Measurements from ENCODE around the gene EMB. TPM values are rescaled to one million over a fixed set of nuclear protein-coding genes. Genes with fewer than 3 reads are reported as not detected.

The EMB gene
- total and polyA plus RNA-seq, 2 of the 4 experiments (the other 2 are of a cell fraction): 1.2 to 1.4 TPM

DNA sequence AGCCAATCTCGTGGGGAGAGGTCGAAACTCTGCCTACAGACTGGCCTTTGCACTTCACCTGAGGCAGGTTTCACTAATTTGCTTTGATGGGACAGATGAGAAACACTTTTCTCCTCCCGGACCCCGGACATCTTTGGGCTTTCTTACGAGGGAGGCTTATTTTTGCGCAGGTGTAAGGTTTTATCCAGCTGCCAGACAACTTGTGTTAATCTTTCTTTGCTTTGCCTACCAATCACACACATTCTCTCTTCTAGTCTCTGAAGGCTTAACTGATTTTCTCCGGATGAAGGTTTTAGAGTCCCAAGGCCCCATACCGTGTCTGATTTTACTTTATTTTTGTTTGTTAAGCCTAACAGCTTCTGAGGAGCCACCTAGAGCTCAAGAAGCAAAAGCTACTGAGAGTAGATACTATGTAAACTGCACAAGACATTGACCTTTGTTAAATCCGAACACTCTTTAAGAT, 436 bp upstream of the EMB start:
- POLR2A ChIA-PET (ENCODE audit: unreplicated experiment): no interaction called here
- Histone ChIP-seq H3K23ac (ENCODE audit: low read depth, low read length) (no peak overlapping the region), H3K9ac (ENCODE audit: low read depth, low read length) (no peak overlapping the region), H2BK120ac (ENCODE audit: low read depth, low read length) (no peak overlapping the region), H2BK5ac (ENCODE audit: low read depth, low read length, poor library complexity, severe bottlenecking) (no peak overlapping the region), H3K56ac (ENCODE audit: extremely low read depth, insufficient read depth, low read length) (no peak overlapping the region), H3K14ac (replicated peaks; ENCODE audit: low read depth, low read length) (no peak overlapping the region), H4K5ac (ENCODE audit: low read depth, low read length) (no peak overlapping the region), H4K20me1 (ENCODE audit: insufficient read depth, low read length) (no peaks in the 10 kb centered on the region), H3K4me2 (ENCODE audit: low read depth, low read length) (peak overlapping the region; percentile 50; the same call in 1 of the 2 replicates), H3K27ac (ENCODE audit: insufficient read depth, low read length) (no peak overlapping the region), H3K18ac (ENCODE audit: low read depth, low read length) (no peak overlapping the region), H2AFZ (replicated peaks; ENCODE audit: low read length, poor library complexity) (peak overlapping the region; percentile 39), H3K36me3 (ENCODE audit: control insufficient read depth, insufficient read depth, low read length) (no peaks in the 10 kb centered on the region), H2AK5ac (ENCODE audit: low read depth, low read length) (no peak overlapping the region), H4K91ac (ENCODE audit: insufficient read depth, low read depth, low read length) (no peak overlapping the region), H3K79me1 (ENCODE audit: low read depth in 1 of 2, low read length in 2 of 2) (no peaks in the 10 kb centered on the region), H3K9me1 (ENCODE audit: insufficient read depth, low read length) (no peaks in the 10 kb centered on the region), H3K4ac (ENCODE audit: low read depth, low read length) (no peak overlapping the region), H3K4me1 (ENCODE audit: control insufficient read depth, insufficient read depth, low read length) (no peaks in the 10 kb centered on the region), H3K9me3 (ENCODE audit: control insufficient read depth, insufficient read depth, low read length) (no peaks in the 10 kb centered on the region), H2BK15ac (ENCODE audit: low read depth, low read length) (no peak overlapping the region), H3K27me3 (ENCODE audit: control insufficient read depth, insufficient read depth, low read length) (no peaks in the 10 kb centered on the region), H2AK9ac (replicated peaks; ENCODE audit: low read depth, low read length, poor library complexity) (no peak overlapping the region), H4K8ac (ENCODE audit: low read depth in 2 of 2, low read length in 2 of 2) (no peak overlapping the region), H2BK20ac (ENCODE audit: low read depth, low read length) (no peak overlapping the region), H3K4me3 (ENCODE audit: insufficient read depth, low read depth, low read length) (no peak overlapping the region)
- DNase-seq (no peak), ATAC-seq (ENCODE audit: low read depth) (no peak)
- BruUV-seq (replicated peaks): no TSS peak
- intact Hi-C loops (cut with micrococcal nuclease) (no loop called here), dilution Hi-C loops (cut with HindIII; ENCODE audit: low sequenced_read_pairs, unreplicated experiment) (no loop called here), in situ Hi-C loops (cut with MboI; ENCODE audit: low sequenced_read_pairs) (no loop called here)
- TF ChIP-seq POLR2A (IDR thresholded peaks at IDR 0.05; ENCODE audit: low read depth, low read length) (no peak), CHD1 (IDR thresholded peaks at IDR 0.05; ENCODE audit: low read depth, low read length) (no peak), RFX5 (IDR thresholded peaks at IDR 0.05; ENCODE audit: low read depth, low read length) (no peak), SMC3 (IDR thresholded peaks at IDR 0.05; ENCODE audit: low read depth, low read length) (no peak), CEBPB (IDR thresholded peaks at IDR 0.05; ENCODE audit: low read depth, low read length) (no peak), FOS (IDR thresholded peaks at IDR 0.05; ENCODE audit: low read depth, low read length) (no peak), NFE2L2 (IDR thresholded peaks at IDR 0.05; ENCODE audit: low read depth, low read length) (no peak), MAZ (IDR thresholded peaks at IDR 0.05; ENCODE audit: borderline replicate concordance, low read depth, low read length) (no peak), BHLHE40 (IDR thresholded peaks at IDR 0.05; ENCODE audit: low read depth, low read length) (no peak), MXI1 (IDR thresholded peaks at IDR 0.05; ENCODE audit: borderline replicate concordance, low read depth, low read length) (no peak), RCOR1 (IDR thresholded peaks at IDR 0.05; ENCODE audit: insufficient replicate concordance, low read length) (no peak), MAFK (IDR thresholded peaks at IDR 0.05; ENCODE audit: low read depth, low read length) (no peak), RAD21 (IDR thresholded peaks at IDR 0.05; ENCODE audit: low read length) (no peak)
- TF ChIP-seq, protein P1, sequence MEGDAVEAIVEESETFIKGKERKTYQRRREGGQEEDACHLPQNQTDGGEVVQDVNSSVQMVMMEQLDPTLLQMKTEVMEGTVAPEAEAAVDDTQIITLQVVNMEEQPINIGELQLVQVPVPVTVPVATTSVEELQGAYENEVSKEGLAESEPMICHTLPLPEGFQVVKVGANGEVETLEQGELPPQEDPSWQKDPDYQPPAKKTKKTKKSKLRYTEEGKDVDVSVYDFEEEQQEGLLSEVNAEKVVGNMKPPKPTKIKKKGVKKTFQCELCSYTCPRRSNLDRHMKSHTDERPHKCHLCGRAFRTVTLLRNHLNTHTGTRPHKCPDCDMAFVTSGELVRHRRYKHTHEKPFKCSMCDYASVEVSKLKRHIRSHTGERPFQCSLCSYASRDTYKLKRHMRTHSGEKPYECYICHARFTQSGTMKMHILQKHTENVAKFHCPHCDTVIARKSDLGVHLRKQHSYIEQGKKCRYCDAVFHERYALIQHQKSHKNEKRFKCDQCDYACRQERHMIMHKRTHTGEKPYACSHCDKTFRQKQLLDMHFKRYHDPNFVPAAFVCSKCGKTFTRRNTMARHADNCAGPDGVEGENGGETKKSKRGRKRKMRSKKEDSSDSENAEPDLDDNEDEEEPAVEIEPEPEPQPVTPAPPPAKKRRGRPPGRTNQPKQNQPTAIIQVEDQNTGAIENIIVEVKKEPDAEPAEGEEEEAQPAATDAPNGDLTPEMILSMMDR (conservative IDR thresholded peaks at IDR 0.05; ENCODE audit: low read depth, low read length): no peak
- TF ChIP-seq, protein P2, sequence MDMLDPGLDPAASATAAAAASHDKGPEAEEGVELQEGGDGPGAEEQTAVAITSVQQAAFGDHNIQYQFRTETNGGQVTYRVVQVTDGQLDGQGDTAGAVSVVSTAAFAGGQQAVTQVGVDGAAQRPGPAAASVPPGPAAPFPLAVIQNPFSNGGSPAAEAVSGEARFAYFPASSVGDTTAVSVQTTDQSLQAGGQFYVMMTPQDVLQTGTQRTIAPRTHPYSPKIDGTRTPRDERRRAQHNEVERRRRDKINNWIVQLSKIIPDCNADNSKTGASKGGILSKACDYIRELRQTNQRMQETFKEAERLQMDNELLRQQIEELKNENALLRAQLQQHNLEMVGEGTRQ (IDR thresholded peaks at IDR 0.05; ENCODE audit: low read depth, low read length): no peak
- TF ChIP-seq, protein P3, sequence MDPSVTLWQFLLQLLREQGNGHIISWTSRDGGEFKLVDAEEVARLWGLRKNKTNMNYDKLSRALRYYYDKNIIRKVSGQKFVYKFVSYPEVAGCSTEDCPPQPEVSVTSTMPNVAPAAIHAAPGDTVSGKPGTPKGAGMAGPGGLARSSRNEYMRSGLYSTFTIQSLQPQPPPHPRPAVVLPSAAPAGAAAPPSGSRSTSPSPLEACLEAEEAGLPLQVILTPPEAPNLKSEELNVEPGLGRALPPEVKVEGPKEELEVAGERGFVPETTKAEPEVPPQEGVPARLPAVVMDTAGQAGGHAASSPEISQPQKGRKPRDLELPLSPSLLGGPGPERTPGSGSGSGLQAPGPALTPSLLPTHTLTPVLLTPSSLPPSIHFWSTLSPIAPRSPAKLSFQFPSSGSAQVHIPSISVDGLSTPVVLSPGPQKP (IDR thresholded peaks at IDR 0.05; ENCODE audit: borderline replicate concordance, low read depth, low read length): no peak
- CTCF ChIA-PET: no interaction called here
- no CpG with 5 or more reads among the region's 9 CpGs for WGBS, 2 experiments (ENCODE audit: extremely low coverage in 2 of 2, insufficient read length in 1 of 2)

Data from IMR-90 (cell line).